Measurements from ENCODE around the gene AKAIN1. TPM values are rescaled to one million over a fixed set of nuclear protein-coding genes. Genes with fewer than 3 reads are reported as not detected.

The AKAIN1 gene
- total and polyA plus RNA-seq, 2 of the 8 experiments (the other 6 are each of a cell fraction or from before 2014, with no cell fraction given) = not detected

DNA sequence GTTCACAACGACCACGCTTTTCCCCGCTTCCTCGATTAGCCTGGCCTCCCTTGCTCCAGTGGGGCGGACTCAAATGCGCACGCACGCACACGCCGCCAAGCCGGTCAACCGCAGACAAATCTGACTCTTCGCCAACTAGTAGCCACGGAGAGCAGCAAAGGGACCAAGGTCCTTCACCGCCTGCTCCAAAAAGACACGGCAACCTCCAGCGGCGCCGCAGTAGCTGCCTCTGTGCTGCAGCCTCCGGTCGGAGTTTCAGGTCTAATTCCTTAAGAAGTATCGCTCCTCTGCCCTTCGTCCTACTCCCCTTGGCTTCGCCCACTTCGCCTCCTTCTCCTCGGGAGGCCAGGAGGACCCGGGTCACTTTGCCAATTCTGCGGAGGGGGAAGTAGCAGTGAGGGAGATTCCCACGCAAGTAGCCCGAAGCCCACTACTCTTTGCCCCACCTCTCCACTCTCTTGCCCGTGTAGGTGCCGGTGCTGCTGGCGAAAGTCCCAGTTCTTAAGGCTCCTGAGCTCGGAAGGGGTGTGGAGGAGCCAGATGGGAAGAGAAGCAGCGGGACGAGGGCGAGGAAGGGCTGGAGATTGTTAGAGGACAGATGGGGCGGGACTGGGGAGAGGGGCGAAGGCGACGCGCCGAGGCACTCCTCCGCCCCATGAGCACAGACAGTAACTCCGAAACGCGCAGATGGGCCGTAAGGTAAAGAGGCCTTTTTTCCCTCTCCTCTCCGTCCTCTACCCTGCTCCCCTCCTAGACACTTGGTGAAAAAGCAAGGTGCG, 615 bp downstream of the AKAIN1 start:
- ChIA-PET POLR2A (ENCODE audit: partially characterized antibody) (interaction anchor here (0.7 to 1.2 kb wide), 3 partner anchors 42 to 100 kb away, joined by 3 to 4 read pairs (median 3); no protein-coding TSS in a partner anchor), CTCF (ENCODE audit: partially characterized antibody) (interaction anchor here (0.6 kb wide), 1 partner anchor 65 kb away, joined by 3 read pairs; no protein-coding TSS in a partner anchor)
- Histone ChIP-seq H4K91ac (replicated peaks; ENCODE audit: insufficient read length, low read length) (no peak overlapping the region), H2AK5ac (ENCODE audit: low read depth, low read length) (no peak overlapping the region), H2BK20ac (ENCODE audit: low read length) (no peak overlapping the region), H3K27me3 (replicated peaks in 1 of 4; ENCODE audit: control insufficient read depth in 3 of 4, extremely low read depth in 1 of 4, insufficient read depth in 3 of 4, low read length in 3 of 4) (peaks cover 19 to 53% (median 39%) of the 10 kb centered on the region in 4 experiments), H3K4me2 (ENCODE audit: insufficient read depth in 1 of 2, low read depth in 2 of 2, low read length in 2 of 2) (peak overlapping the region; percentile 96 to 100), H3K18ac (ENCODE audit: extremely low read depth, low read length) (no peak overlapping the region), H3K36me3 (ENCODE audit: control insufficient read depth in 2 of 4, insufficient read depth in 4 of 4, low read length in 3 of 4) (no peaks in the 10 kb centered on the region; a peak in 1 of 8 replicates), H4K20me1 (replicated peaks in 1 of 2; ENCODE audit: control insufficient read depth in 1 of 2, insufficient read depth in 2 of 2, low read length in 2 of 2) (peaks cover 0 to 2% of the 10 kb centered on the region in 2 experiments), H3K79me2 (ENCODE audit: control insufficient read depth in 1 of 2, insufficient read depth in 2 of 2, low read length in 2 of 2) (no peaks in the 10 kb centered on the region), H2BK5ac (ENCODE audit: low read depth, low read length) (no peak overlapping the region), H2BK12ac (ENCODE audit: low read depth, low read length) (no peak overlapping the region), H3K9me3 (ENCODE audit: insufficient read depth in 2 of 2, low read depth in 1 of 2, low read length in 1 of 2) (no peaks in the 10 kb centered on the region), H3K27ac (ENCODE audit: low read depth, low read length) (no peak overlapping the region), H2BK15ac (ENCODE audit: low read length) (no peak overlapping the region), H4K5ac (ENCODE audit: insufficient read length, low read depth, low read length) (no peak overlapping the region), H3K4me3 (ENCODE audit: extremely low read depth in 1 of 4, insufficient read depth in 2 of 4, low read depth in 3 of 4, low read length in 4 of 4) (peak overlapping the region; percentile 47 to 71 (median 64)), H3K4ac (replicated peaks; ENCODE audit: insufficient read length, low read depth, low read length) (no peak overlapping the region), H3K14ac (ENCODE audit: insufficient read length) (no peak overlapping the region), H2BK120ac (replicated peaks; ENCODE audit: low read depth, low read length) (no peak overlapping the region), H3K79me1 (ENCODE audit: low read depth, low read length) (no peaks in the 10 kb centered on the region), H3K9ac (replicated peaks in 1 of 4; ENCODE audit: extremely low read depth in 1 of 4, low read depth in 3 of 4, low read length in 3 of 4) (peak overlapping the region in 1 of 4 experiments; percentile 58; a peak in 2 of 7 replicates), H3K4me1 (replicated peaks in 1 of 4; ENCODE audit: control insufficient read depth in 3 of 4, insufficient read depth in 4 of 4, low read length in 3 of 4) (peaks cover 0 to 14% (median 4%) of the 10 kb centered on the region in 4 experiments; a peak in 5 of 7 replicates), H2AFZ (ENCODE audit: low read length) (peak overlapping the region; percentile 88), H3K23ac (ENCODE audit: insufficient read length) (no peak overlapping the region), H3K23me2 (ENCODE audit: low read depth, low read length) (peaks cover 12% of the 10 kb centered on the region; the same call in 1 of the 2 replicates), H3K56ac (replicated peaks; ENCODE audit: insufficient read length, low read depth, low read length) (no peak overlapping the region), H4K8ac (ENCODE audit: extremely low read depth, insufficient read depth, low read length) (0 out of 2 replicates have a peak overlapping the region, but pooled peaks have one; percentile 65)
- 3% methylated on average over 36 of the region's 50 CpGs; no CpG with 5 or more reads in 1 of the 2 experiments for WGBS, 2 experiments (ENCODE audit: extremely low coverage in 1 of 2, insufficient coverage in 1 of 2, insufficient read length in 1 of 2, insufficient replicate concordance in 2 of 2, low coverage in 1 of 2, low lambda C conversion rate in 2 of 2, missing lambda C conversion rate in 1 of 2)
- FAIRE-seq = no peak
- peak in 1 of 2 experiments; percentile 59 for DNase-seq (ENCODE audit: low read depth in 1 of 2, low spot score in 2 of 2)
- TF ChIP-seq ASH2L (IDR thresholded peaks at IDR 0.05; ENCODE audit: low read length) = peak; percentile 70
- peak; percentile 18 for TF ChIP-seq SAP30 (IDR thresholded peaks at IDR 0.05; ENCODE audit: insufficient read depth, insufficient replicate concordance, low read length)
- TF ChIP-seq EZH2 (IDR thresholded peaks at IDR 0.05; ENCODE audit: low read depth, low read length, severe bottlenecking) = peak; percentile 65
- no peak for TF ChIP-seq TAF7 (optimal IDR thresholded peaks at IDR 0.05; ENCODE audit: borderline replicate concordance, low read depth, low read length)
- TF ChIP-seq SP2 (IDR thresholded peaks at IDR 0.05; ENCODE audit: low read length) = no peak
- peak; percentile 52 for TF ChIP-seq KDM4A (IDR thresholded peaks at IDR 0.05; ENCODE audit: low read depth, low read length, severe bottlenecking)
- TF ChIP-seq CHD2 (IDR thresholded peaks at IDR 0.05; ENCODE audit: low read length) = no peak
- TF ChIP-seq SP1 (IDR thresholded peaks at IDR 0.05; ENCODE audit: low read depth, low read length) = no peak
- no peak for TF ChIP-seq POLR2AphosphoS5 (IDR thresholded peaks at IDR 0.05; ENCODE audit: low read depth, low read length)
- TF ChIP-seq NANOG (IDR thresholded peaks at IDR 0.05; ENCODE audit: insufficient read depth, low read depth, low read length, poor library complexity, severe bottlenecking) = no peak
- no peak for TF ChIP-seq RFX5 (IDR thresholded peaks at IDR 0.05; ENCODE audit: borderline replicate concordance, low read depth, low read length)
